HG03558 (cell line): Measurements from ENCODE around the gene ENTPD1.
A peak's percentile ranks its signal among the peaks of the same experiment; 100 is the strongest.
"Not testable (repeated sequence)": the region's sequence is repeated elsewhere in the genome, so short reads cannot be mapped to it uniquely, and the experiment has no call there.

Source experiments
- ATAC-seq: cut with Tn5 transposase; IDR thresholded peaks from one replicate; pipeline ENCODE4 v1.9.1; 2021; ENCODE audit warnings: moderate number of reproducible peaks; ENCODE audit not compliant: unreplicated experiment; ENCODE audit errors: extremely low read depth

Gene ENTPD1

GRCh38 chr10:95758351-95759025 lies 2.5 kb downstream of the ENTPD1 start:
- ATAC-seq = peak; percentile 22

- no peak for ATAC-seq
Measured at GRCh38 chr10:95759233-95759826, 3.4 kb downstream of the ENTPD1 start.

- no peak for ATAC-seq
Measured at GRCh38 chr10:95761939-95762492, 6.1 kb downstream of the ENTPD1 start.

- no peak for ATAC-seq
Measured at GRCh38 chr10:95767884-95768556, 12.1 kb downstream of the ENTPD1 start.

GRCh38 chr10:95770084-95770720 lies 14.2 kb downstream of the ENTPD1 start:
- no peak for ATAC-seq

- not testable (repeated sequence) for ATAC-seq
Measured at GRCh38 chr10:95773454-95773853, 17.5 kb downstream of the ENTPD1 start.

GRCh38 chr10:95777638-95778037 lies 21.7 kb downstream of the ENTPD1 start:
- not testable (repeated sequence) for ATAC-seq

GRCh38 chr10:95782318-95782717 lies 26.4 kb downstream of the ENTPD1 start:
- no peak for ATAC-seq

- ATAC-seq = peak; percentile 27
Measured at GRCh38 chr10:95783741-95784140, 27.8 kb downstream of the ENTPD1 start.

- no peak for ATAC-seq
Measured at GRCh38 chr10:95784279-95784913, 28.4 kb downstream of the ENTPD1 start.

- ATAC-seq = no peak
Measured at GRCh38 chr10:95785317-95785716, 29.4 kb downstream of the ENTPD1 start.

GRCh38 chr10:95785942-95786669 lies 30.1 kb downstream of the ENTPD1 start:
- no peak for ATAC-seq

- no peak for ATAC-seq
Measured at GRCh38 chr10:95787447-95787846, 31.5 kb downstream of the ENTPD1 start.

GRCh38 chr10:95788830-95789229 lies 32.9 kb downstream of the ENTPD1 start:
- ATAC-seq = no peak

GRCh38 chr10:95789902-95790301 lies 33.9 kb downstream of the ENTPD1 start:
- no peak for ATAC-seq

GRCh38 chr10:95790982-95791381 lies 35.0 kb downstream of the ENTPD1 start:
- no peak for ATAC-seq

GRCh38 chr10:95791425-95791979 lies 35.5 kb downstream of the ENTPD1 start:
- no peak for ATAC-seq

- no peak for ATAC-seq
Measured at GRCh38 chr10:95792211-95792780, 36.3 kb downstream of the ENTPD1 start.

- no peak for ATAC-seq
Measured at GRCh38 chr10:95792874-95793285, 36.9 kb downstream of the ENTPD1 start.
